Gastroesophageal sphincter (tissue), 4 donors: ENCODE measurements around the gene CES2. TPM values are rescaled to one million over a fixed set of nuclear protein-coding genes. Genes with fewer than 3 reads are reported as not detected.

Source experiments
- ATAC-seq: fragments of 150-250 bp; one replicate; pipeline ENCODE4 v1.9.1; 2016; ENCODE audit warnings: mild to moderate bottlenecking, moderate library complexity
- H3K27ac ChIP-seq, 4 donors: fragments of 200-600 bp; sonication (generic) in 3 of 4; 1 replicate in 3 of 4; 2 replicates in 1 of 4; pipeline ENCODE4 v1.5.1; 2016 to 2019
- H3K27me3 ChIP-seq: fragments of 200-600 bp; sonication (generic); one replicate; pipeline ENCODE4 v1.5.1; 2019
- H3K36me3 ChIP-seq, 2 donors: fragments of 200-600 bp; sonication (generic); one replicate each; pipeline ENCODE4 v1.5.1; 2019; ENCODE audit warnings: control low read depth in 1 of 2
- H3K4me1 ChIP-seq, 3 donors: fragments of 200-600 bp; sonication (generic); 1 replicate in 2 of 3; 2 replicates in 1 of 3; pipeline ENCODE4 v1.5.1; 2016 to 2019; ENCODE audit warnings: control low read depth in 2 of 3
- H3K4me3 ChIP-seq, 2 donors: fragments of 200-600 bp; sonication (generic); one replicate each; pipeline ENCODE4 v1.5.1; 2019; ENCODE audit warnings: mild to moderate bottlenecking in 1 of 2, moderate library complexity in 1 of 2
- H3K9me3 ChIP-seq, 3 donors: fragments of 200-600 bp; sonication (generic); one replicate each; pipeline ENCODE4 v1.5.1; 2017 to 2019; ENCODE audit warnings: control low read depth in 2 of 3
- CTCF ChIP-seq, 4 experiments: fragments of 200-600 bp in 2 of 4; fragments of 450-650 bp in 2 of 4; sonication (generic) in 1 of 4; IDR thresholded peaks; one replicate each; pipeline ENCODE4 v1.5.1; 2017 to 2019; ENCODE audit warnings: antibody characterized with exemption in 4 of 4, mild to moderate bottlenecking in 2 of 4, moderate library complexity in 2 of 4
- EP300 ChIP-seq: sonication (generic); formaldehyde crosslinking; IDR thresholded peaks from one replicate; pipeline ENCODE4 v1.6.1; 2017; ENCODE audit warnings: antibody characterized with exemption, mild to moderate bottlenecking
- POLR2A ChIP-seq, 2 donors: fragments of 450-650 bp; IDR thresholded peaks; one replicate each; pipeline ENCODE4 v1.6.1; 2017; ENCODE audit warnings: antibody characterized with exemption in 2 of 2, mild to moderate bottlenecking in 2 of 2, moderate library complexity in 1 of 2
- POLR2AphosphoS5 ChIP-seq: sonication (generic); formaldehyde crosslinking; IDR thresholded peaks from one replicate; pipeline ENCODE4 v1.6.1; 2017; ENCODE audit warnings: antibody characterized with exemption
- WGBS, 2 donors: methylation state at CpG; one replicate each; pipeline ENCODE4 v1.1.5; 2018; ENCODE audit warnings: low coverage in 1 of 2; 5-methylcytosine and 5-hydroxymethylcytosine counted together
- total RNA-seq, 4 donors: library from RNA; depleted of rRNA; stranded (reverse); fragments of >200 nt; gene quantifications; one replicate each; pipeline ENCODE4 v1.1.0, GENCODE V29; 2016

CES2 gene
- total RNA-seq, 4 donors from 2014 or later = 25.9 to 32.6 (median 26.3) TPM

GRCh38 chr16:66913081-66913480 is 22.2 kb upstream of the CES2 start:
- no peak for ATAC-seq
- Histone ChIP-seq H3K36me3 (no peaks in the 10 kb centered on the region), H3K9me3 (no peaks in the 10 kb centered on the region), H3K27ac (no peak overlapping the region), H3K27me3 (no peaks in the 10 kb centered on the region), H3K4me3 (no peak overlapping the region), H3K4me1 (no peaks in the 10 kb centered on the region)
- TF ChIP-seq POLR2A (IDR thresholded peaks at IDR 0.05) = no peak
- no peak for TF ChIP-seq EP300
- TF ChIP-seq CTCF (IDR thresholded peaks at IDR 0.05) = no peak
- no peak for TF ChIP-seq POLR2AphosphoS5
- 20% methylated on average over 1 of the region's 10 CpGs; no CpG with 5 or more reads in 1 of the 2 donors for WGBS, 2 donors

- peaks cover 0 to 2% (median 0%) of the 10 kb centered on the region in 3 donors for H3K4me1 ChIP-seq
- no peaks in the 10 kb centered on the region for H3K27me3 ChIP-seq
- no peak for ATAC-seq
- no CpG with 5 or more reads among the region's 4 CpGs for WGBS, 2 donors
- TF ChIP-seq POLR2A (IDR thresholded peaks at IDR 0.05) (no peak), CTCF (IDR thresholded peaks at IDR 0.05) (no peak), EP300 (no peak), POLR2AphosphoS5 (no peak)
- no peak overlapping the region for H3K4me3 ChIP-seq
- H3K36me3 ChIP-seq = no peaks in the 10 kb centered on the region
- no peaks in the 10 kb centered on the region for H3K9me3 ChIP-seq
- H3K27ac ChIP-seq = no peak overlapping the region
These were observed 21.6 kb upstream of the CES2 start for GRCh38 chr16:66913711-66914110.

GRCh38 chr16:66914541-66914940 is 20.8 kb upstream of the CES2 start:
- no peak for ATAC-seq
- 100% methylated on average over 7 of the region's 7 CpGs for WGBS, 2 donors
- no peak for TF ChIP-seq POLR2AphosphoS5
- no peaks in the 10 kb centered on the region for H3K27me3 ChIP-seq
- H3K9me3 ChIP-seq = no peaks in the 10 kb centered on the region
- peaks cover 0 to 10% (median 0%) of the 10 kb centered on the region in 3 donors for H3K4me1 ChIP-seq
- H3K27ac ChIP-seq = no peak overlapping the region
- no peaks in the 10 kb centered on the region for H3K36me3 ChIP-seq
- no peak overlapping the region for H3K4me3 ChIP-seq

GRCh38 chr16:66915041-66915440 is 20.3 kb upstream of the CES2 start:
- ATAC-seq = no peak
- peaks cover 0 to 15% (median 0%) of the 10 kb centered on the region in 3 donors for H3K4me1 ChIP-seq
- no peaks in the 10 kb centered on the region for H3K27me3 ChIP-seq
- H3K36me3 ChIP-seq = no peaks in the 10 kb centered on the region
- no peak overlapping the region for H3K27ac ChIP-seq
- 47 to 100% methylated on average over 1 to 3 of the region's 7 CpGs for WGBS, 2 donors
- no peaks in the 10 kb centered on the region for H3K9me3 ChIP-seq
- TF ChIP-seq POLR2AphosphoS5 = no peak
- TF ChIP-seq POLR2A (IDR thresholded peaks at IDR 0.05) = no peak
- no peak for TF ChIP-seq CTCF (IDR thresholded peaks at IDR 0.05)
- TF ChIP-seq EP300 = no peak
- no peak overlapping the region for H3K4me3 ChIP-seq

GRCh38 chr16:66916518-66916917 is 18.8 kb upstream of the CES2 start:
- 84 to 95% methylated on average over 4 of the region's 6 CpGs for WGBS, 2 donors
- Histone ChIP-seq H3K9me3 (no peaks in the 10 kb centered on the region), H3K27me3 (no peaks in the 10 kb centered on the region), H3K36me3 (peaks cover 0 to 3% of the 10 kb centered on the region in 2 donors), H3K27ac (no peak overlapping the region), H3K4me3 (no peak overlapping the region), H3K4me1 (peaks cover 2 to 30% (median 3%) of the 10 kb centered on the region in 3 donors)
- TF ChIP-seq POLR2A (IDR thresholded peaks at IDR 0.05) = no peak
- ATAC-seq = no peak

GRCh38 chr16:66917741-66918140 is 17.6 kb upstream of the CES2 start:
- ATAC-seq = no peak
- no peak for TF ChIP-seq EP300
- no peak for TF ChIP-seq CTCF (IDR thresholded peaks at IDR 0.05)
- no peak for TF ChIP-seq POLR2AphosphoS5
- no peak for TF ChIP-seq POLR2A (IDR thresholded peaks at IDR 0.05)
- peaks cover 2 to 42% (median 8%) of the 10 kb centered on the region in 3 donors for H3K4me1 ChIP-seq
- H3K36me3 ChIP-seq = peaks cover 0 to 8% of the 10 kb centered on the region in 2 donors
- WGBS, 2 donors = 57% methylated on average over 1 of the region's 9 CpGs; no CpG with 5 or more reads in 1 of the 2 donors
- H3K27me3 ChIP-seq = no peaks in the 10 kb centered on the region
- no peak overlapping the region for H3K4me3 ChIP-seq
- H3K9me3 ChIP-seq = no peaks in the 10 kb centered on the region
- H3K27ac ChIP-seq = no peak overlapping the region
